ENCODE results near the gene PCBP3.
"Not testable (repeated sequence)": the region's sequence is repeated elsewhere in the genome, so short reads cannot be mapped to it uniquely, and the experiment has no call there.

Gene PCBP3

DNA sequence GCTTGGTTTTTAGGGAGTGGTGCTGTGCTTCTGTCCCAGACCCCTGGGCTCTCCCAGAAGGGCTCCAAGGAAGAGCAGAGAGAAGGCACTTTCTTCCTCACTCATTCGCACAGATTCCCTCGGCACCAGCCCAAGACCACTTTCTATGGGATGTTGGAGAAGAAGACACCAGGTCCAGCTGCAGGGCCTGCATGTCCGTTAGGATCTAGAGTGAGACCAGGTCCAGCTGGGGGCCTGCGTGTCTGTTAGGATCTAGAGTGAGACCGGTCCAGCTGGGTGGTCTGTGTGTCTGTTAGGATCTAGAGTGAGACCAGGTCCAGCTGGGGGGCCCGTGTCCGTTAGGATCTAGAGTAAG, 30.9 kb upstream of the PCBP3 start:
- DNase-seq, result not testable (repeated sequence)

- DNase-seq, result no peak
Measured at GRCh38 chr21:45613396-45613795, 30.1 kb upstream of the PCBP3 start.

DNA sequence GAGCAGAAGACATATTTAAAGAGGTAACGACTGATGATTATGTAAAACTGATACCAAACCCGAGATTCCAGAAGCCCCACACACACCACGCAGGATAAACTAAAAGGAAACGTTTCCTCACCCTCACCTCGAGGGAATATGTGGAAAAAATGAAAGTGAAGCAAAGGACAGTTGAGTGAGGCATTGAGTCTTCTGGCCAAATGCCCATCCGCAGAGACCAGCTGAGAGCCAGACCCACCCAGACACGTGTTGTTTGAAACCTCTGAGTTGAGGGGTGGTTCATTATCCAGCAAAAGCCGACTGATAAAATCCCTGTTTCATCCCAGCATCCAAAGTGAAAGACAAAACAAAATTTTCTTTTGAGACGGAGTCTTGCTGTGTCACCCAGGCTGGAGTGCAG, 29.6 kb upstream of the PCBP3 start:
- no peak for DNase-seq

DNA sequence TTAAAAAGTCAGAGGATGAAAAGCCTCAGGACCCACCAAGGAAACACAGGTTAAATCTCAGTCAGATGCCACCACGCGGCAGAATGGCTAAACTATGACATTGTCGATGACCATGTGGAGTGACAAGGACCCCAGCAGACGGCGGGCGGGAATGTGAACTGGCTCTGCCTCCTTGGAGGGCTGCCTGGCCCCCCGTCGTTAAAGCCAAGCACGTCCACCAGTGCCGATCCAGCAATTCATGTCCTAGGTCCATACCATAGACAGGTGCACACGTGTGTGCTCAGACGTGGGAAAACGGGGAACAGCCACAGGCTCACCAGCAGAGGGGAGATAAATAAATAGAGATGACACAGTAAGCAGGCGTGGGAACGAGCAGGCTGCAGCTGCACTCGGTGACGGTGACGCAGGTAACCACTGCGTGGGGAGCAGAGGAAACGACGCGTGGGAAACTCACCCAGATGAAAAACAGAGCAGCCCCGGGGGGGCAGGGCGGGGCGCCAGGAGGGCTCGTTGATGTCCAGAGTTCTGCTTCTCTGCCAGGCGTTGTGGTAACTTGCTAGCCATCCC, 28.3 kb upstream of the PCBP3 start:
- no peak for DNase-seq

DNA sequence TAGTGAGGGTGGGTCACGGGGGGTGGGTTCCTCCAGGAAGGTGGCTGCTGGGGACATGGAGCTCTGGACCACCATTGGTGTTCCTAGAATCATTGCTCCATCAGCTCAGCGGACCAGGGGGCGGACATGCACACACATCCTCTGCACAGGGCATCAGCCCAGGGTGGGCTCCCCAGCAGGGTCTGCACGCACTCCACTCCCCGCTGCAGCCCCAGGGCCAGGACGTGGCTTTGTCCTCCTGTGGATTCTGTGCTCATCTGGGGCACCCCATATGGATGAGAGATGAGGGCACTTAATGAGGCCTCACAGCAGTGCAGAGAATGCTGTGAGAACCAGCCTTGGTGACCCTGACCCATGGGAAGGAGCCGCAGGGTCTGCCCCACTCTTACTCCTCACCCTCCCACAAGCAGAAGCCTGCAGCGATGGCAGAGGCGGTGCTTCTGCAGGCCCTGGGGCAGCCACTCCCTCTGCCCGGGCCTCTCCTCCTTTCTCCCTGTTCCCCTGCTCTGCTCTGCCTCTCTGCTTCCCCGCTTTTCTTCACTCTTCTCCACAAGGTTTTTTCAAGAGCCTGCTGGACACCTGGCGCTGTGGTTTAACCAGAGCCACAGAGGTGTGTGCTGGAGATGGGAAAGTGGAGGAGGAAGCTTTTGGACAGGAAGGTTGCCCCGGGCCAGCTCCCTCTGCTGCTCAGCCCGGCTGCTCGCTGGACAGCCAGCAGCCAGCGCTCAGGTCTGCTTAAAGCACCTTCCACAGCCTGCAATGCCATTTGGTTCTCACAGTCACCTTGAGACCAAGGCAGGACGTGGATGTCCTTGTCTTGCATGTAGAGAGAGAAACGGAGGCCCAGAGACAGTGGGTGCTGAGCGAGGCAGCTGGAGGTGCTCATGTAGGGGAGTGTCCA, 26.3 kb upstream of the PCBP3 start:
- DNase-seq, result no peak

DNA sequence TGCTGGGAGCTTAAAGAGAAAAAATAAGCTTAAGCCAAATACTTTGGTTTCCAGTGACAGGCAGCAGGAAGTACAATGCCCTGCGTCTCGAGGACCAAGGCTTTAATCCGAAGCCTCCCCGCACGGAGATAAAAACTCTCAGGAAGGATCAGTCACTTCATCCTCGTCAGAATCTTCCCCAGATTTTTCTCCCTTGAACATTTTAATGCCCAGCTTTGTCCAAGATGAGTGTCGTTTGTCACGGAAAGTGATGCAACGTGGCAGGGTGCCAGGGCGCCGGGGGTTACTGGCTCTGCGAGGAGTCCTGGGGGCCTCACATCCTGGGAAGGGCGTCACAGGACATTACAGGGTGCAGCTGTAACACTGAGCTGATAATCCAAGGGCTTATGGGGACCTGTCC, 25.2 kb upstream of the PCBP3 start:
- no peak for DNase-seq

DNA sequence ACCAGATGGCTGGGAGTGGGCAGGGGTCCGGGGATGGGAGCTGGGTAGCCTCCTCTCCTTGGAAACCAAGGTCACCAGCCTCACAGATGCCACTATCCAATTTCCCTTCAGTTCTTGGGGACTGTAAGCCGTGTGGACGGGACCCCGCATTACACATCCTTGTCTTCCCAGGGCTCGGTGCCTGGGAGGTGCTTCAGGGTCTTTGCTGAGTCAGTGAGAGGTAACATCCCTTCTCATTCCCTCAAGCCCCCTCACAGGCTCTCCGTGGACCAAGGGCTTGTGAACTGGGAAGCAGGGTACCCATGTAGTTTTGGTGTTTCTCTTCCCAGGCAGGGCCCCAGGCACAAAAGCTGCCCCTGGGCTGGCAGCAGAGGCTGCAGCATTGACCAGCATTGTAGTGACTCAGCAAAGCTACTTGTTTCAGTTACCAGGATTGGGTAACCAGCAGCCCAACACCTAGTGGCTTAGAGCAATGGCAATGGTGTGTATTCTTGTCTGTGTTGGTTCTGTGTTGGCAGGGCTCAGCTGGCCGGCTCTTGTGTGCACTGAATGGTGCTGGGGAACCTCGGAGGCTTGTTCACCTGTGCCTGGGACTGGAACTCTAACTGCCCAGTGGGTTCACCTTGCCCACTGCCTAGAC, 24.6 kb upstream of the PCBP3 start:
- no peak for DNase-seq

DNA sequence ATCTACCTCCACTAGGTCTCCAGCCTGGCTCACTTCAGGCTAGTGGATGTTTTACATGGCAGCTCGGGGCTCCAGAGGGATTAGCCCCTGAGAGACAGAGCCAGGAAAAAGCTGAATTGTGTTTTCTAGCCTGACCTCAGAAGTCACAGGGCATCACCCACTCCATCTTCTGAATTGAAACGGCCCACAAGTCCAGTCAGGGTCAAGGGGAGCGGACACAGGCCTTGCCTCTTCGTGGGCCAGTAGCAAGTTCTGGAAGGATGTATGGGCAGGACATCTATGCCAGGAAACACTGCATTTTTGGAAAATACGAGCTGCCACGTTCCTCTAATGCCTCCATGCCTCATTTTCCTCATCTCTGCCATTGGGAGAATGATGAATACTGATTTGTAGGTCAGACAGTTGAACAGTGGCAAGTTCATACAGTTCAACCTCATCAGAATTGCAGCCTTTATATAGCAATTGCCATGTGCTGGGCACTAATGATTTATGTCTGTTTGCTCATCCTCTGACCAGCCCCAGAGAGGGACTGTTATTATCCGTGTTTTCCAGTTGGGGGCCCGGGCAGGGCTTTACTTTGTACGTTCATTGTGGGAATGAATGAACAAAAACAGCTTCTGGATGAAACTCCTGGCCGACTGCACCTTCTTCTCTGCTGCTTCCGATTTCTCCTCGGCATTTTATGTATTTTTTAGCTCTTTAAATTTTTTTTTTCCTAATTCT, 23.2 kb upstream of the PCBP3 start:
- no peak for DNase-seq

DNA sequence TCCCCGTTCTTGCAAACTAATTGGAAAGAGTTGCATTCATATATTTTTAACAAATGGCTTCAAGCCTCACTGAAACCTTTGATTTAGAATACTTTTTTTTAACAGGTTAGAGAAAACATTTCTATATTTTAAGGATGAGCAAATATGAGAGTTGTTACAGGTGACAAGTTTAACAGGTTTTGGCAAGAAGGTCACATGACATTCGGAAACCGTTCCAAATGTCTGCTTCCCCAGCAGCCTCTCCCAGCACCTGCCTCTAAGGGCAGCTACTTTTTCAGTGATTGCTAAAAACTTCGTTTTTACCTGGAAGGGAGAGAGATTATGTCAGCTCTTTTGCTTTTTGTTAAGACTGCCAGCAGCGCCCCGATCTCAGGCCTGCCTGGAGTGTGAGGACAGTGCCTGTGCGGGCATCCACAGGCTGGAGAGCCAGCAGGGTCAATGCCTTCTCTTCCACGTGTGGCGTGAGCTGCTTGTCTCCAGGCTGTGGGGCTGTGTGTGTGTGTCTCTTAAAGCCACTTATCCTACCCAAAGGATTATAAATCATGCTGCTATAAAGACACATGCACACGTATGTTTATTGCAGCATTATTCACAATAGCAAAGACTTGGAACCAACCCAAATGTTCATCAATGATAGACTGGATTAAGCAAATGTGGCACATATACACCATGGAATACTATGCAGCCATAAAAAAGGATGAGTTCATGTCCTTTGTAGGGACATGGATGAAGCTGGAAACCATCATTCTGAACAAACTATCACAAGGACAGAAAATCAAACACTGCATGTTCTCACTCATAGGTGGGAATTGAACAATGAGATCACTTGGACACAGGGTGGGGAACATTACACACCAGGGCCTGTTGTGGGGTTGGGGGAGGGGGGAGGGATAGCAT, 21.8 kb upstream of the PCBP3 start:
- not testable (repeated sequence) for DNase-seq

GRCh38 chr21:45622416-45623097, 21.0 kb upstream of the PCBP3 start:
- DNase-seq, result no peak

DNA sequence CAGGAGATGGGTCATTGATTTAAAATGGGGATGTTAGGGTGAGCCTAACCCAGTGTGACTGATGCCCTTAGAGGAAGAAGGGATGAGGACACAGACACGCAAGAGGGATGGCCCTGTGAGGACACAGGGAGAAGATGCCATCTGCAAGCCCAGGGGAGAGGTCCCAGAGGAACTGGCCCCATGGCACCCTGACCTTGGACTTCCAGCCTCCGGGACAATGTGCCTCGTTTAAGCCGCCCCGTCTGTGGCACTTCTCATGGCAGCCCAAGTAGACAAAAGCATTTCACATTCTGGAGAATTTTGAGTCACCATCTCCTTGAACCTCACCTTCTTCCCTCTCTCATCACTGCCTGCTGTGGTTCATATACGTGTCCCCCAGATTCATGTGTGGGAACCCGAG, 20.1 kb upstream of the PCBP3 start:
- DNase-seq, result no peak

GRCh38 chr21:45626127-45626526, 17.4 kb upstream of the PCBP3 start:
- DNase-seq, result not testable (repeated sequence)

DNA sequence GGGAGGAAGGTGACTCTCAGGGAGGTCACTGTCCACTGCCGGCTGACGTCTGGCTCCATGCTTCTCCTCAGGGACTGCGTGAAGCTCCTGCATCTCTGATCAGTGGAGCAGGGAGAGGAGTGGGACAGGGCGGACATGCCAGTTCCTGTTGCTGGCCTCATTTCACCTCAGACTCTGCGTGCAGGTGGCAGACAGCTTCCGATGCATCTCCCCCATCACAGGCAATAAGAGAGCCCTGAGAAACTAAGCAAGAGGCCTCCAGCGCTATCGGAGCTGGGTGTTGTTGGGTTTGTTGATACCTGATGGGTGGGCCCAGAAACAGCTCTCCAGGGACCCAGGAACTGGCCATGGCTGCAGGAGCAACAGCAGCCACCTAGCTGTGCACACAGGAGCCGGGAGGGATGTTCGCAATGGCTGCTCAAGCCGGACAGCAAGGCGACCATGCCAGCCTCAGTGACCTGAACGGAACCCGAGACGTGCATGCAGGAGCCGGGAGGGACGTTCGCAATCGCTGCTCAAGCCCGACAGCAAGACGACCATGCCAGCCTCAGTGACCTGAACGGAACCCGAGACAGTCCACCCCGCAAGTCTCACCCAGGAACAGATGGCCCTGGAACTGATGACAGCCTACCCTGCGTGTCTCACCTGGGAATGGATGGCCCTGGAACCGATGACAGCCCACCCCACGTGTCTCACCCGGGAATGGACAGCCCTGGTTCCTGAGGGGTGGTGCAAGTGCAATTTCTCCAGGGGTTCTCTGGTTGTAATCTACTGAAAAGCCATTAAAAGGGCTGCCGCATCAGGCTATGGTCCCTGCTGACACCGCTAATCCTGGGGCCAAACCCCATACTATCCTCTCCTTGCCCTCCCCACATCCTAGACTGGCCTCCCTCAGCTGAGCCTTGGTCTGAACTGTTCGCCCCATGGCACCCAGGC, 14.2 kb upstream of the PCBP3 start:
- DNase-seq, result no peak

- DNase-seq, result no peak
Measured at GRCh38 chr21:45630066-45630694, 13.3 kb upstream of the PCBP3 start.

GRCh38 chr21:45630876-45631275, 12.6 kb upstream of the PCBP3 start:
- DNase-seq, result no peak

DNA sequence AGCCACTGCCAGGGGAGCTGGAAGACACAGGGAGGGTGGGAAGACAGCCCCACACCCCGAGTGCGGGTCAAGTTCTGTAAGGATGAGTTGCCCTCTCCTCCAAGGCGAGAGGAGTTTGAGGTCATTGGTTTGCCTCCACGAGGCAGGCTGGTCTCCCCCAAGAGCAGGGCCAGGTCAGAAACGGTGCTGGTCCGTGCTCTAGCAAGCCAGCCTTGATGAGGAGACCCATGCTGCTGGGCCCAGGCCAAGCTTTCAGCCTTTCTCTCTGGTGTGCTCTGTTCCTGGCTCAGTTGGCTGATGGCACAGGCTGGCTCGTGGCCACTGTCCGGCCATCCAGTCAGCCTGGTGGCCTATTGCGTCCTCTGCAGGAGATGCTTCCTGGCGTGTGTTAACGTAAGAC, 12.0 kb upstream of the PCBP3 start:
- DNase-seq, result no peak

DNA sequence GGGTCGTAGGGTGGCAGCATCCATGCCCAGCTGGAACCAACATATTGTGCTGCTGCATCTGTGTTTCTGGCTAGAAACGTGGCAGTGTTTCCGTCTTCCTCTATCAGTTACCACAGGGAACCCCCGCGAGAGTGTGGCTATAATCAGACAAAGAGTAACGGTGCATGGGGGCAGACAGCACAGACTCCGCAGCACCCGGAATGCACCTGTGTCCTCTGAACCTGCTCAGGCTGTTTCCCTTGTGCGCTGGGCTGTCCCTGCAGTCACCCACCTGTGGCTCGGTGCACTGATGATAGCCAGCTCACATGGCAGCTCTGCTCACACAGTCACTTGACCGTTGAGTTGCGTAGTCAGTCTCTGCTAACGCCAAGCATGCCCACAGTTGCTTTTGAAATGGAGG, 11.4 kb upstream of the PCBP3 start:
- DNase-seq, result no peak

GRCh38 chr21:45632637-45633251, 10.8 kb upstream of the PCBP3 start:
- no peak for DNase-seq

Data from anterior cingulate cortex (tissue), 58 donors.